NCI-H1092 (cell line): Measurements from ENCODE around the gene MYZAP.
"Not testable (repeated sequence)": the region's sequence is repeated elsewhere in the genome, so short reads cannot be mapped to it uniquely, and the experiment has no call there.

Experiments used
- DNase-seq: peaks from one replicate; lab custom pipeline; 2025; lab: John Stamatoyannopoulos, UW

Gene MYZAP

GRCh38 chr15:57594479-57594878 is 2.8 kb downstream of the MYZAP start:
- DNase-seq: no peak

- no peak for DNase-seq
Observed at GRCh38 chr15:57595011-57595866, 3.5 kb downstream of the MYZAP start.

- DNase-seq: no peak
Observed at GRCh38 chr15:57596301-57596855, 4.7 kb downstream of the MYZAP start.

GRCh38 chr15:57596978-57597377 is 5.3 kb downstream of the MYZAP start:
- no peak for DNase-seq

- no peak for DNase-seq
Observed at GRCh38 chr15:57597431-57597830, 5.7 kb downstream of the MYZAP start.

GRCh38 chr15:57598346-57598745 is 6.6 kb downstream of the MYZAP start:
- no peak for DNase-seq

- DNase-seq: no peak
Observed at GRCh38 chr15:57599296-57599810, 7.6 kb downstream of the MYZAP start.

- no peak for DNase-seq
Observed at GRCh38 chr15:57600197-57600596, 8.5 kb downstream of the MYZAP start.

- no peak for DNase-seq
Observed at GRCh38 chr15:57604507-57604906, 12.8 kb downstream of the MYZAP start.

GRCh38 chr15:57605491-57605890 is 13.8 kb downstream of the MYZAP start:
- DNase-seq: no peak

GRCh38 chr15:57606048-57606447 is 14.3 kb downstream of the MYZAP start:
- DNase-seq: no peak

GRCh38 chr15:57606816-57607215 is 15.1 kb downstream of the MYZAP start:
- DNase-seq: no peak

GRCh38 chr15:57607570-57608000 is 15.9 kb downstream of the MYZAP start:
- DNase-seq: no peak

GRCh38 chr15:57609805-57610529 is 18.3 kb downstream of the MYZAP start:
- DNase-seq: peak; percentile 30

- no peak for DNase-seq
Observed at GRCh38 chr15:57611123-57611522, 19.4 kb downstream of the MYZAP start.

- no peak for DNase-seq
Observed at GRCh38 chr15:57611938-57612337, 20.2 kb downstream of the MYZAP start.

GRCh38 chr15:57614241-57614640 is 22.5 kb downstream of the MYZAP start:
- DNase-seq: no peak

- not testable (repeated sequence) for DNase-seq
Observed at GRCh38 chr15:57615951-57616496, 24.3 kb downstream of the MYZAP start.

- DNase-seq: no peak
Observed at GRCh38 chr15:57618325-57618724, 26.6 kb downstream of the MYZAP start.

- no peak for DNase-seq
Observed at GRCh38 chr15:57619746-57620145, 28.0 kb downstream of the MYZAP start.

- DNase-seq: no peak
Observed at GRCh38 chr15:57624730-57625129, 33.0 kb downstream of the MYZAP start.

GRCh38 chr15:57625703-57626448 is 34.2 kb downstream of the MYZAP start:
- no peak for DNase-seq
